NCI-H1436 treated with DMSO at 0.1 percent for 48 hours (cell line): ENCODE data around the gene NEURL1B.
"Not testable (repeated sequence)": the region's sequence is repeated elsewhere in the genome, so short reads cannot be mapped to it uniquely, and the experiment has no call there.

Source experiments
- DNase-seq: peaks from one replicate; lab custom pipeline; 2025; lab: John Stamatoyannopoulos, UW

NEURL1B gene

GRCh38 chr5:172695232-172696054 is 54.4 kb downstream of the NEURL1B start:
- DNase-seq: no peak

- DNase-seq: no peak
Measured at GRCh38 chr5:172696171-172696849, 55.2 kb downstream of the NEURL1B start.

GRCh38 chr5:172697123-172698121 is 56.4 kb downstream of the NEURL1B start:
- no peak for DNase-seq

- DNase-seq: no peak
Measured at GRCh38 chr5:172699423-172699822, 58.4 kb downstream of the NEURL1B start.

GRCh38 chr5:172699999-172700364 is 58.9 kb downstream of the NEURL1B start:
- no peak for DNase-seq

- DNase-seq: no peak
Measured at GRCh38 chr5:172700365-172701290, 59.6 kb downstream of the NEURL1B start.

- no peak for DNase-seq
Measured at GRCh38 chr5:172701291-172701656, 60.2 kb downstream of the NEURL1B start.

GRCh38 chr5:172703952-172704351 is 62.9 kb downstream of the NEURL1B start:
- no peak for DNase-seq

- DNase-seq: no peak
Measured at GRCh38 chr5:172705576-172706084, 64.6 kb downstream of the NEURL1B start.

GRCh38 chr5:172706796-172707195 is 65.7 kb downstream of the NEURL1B start:
- DNase-seq: no peak

GRCh38 chr5:172707285-172708182 is 66.5 kb downstream of the NEURL1B start:
- DNase-seq: no peak

- no peak for DNase-seq
Measured at GRCh38 chr5:172708183-172708505, 67.1 kb downstream of the NEURL1B start.

GRCh38 chr5:172710676-172711075 is 69.6 kb downstream of the NEURL1B start:
- no peak for DNase-seq

- not testable (repeated sequence) for DNase-seq
Measured at GRCh38 chr5:172711321-172711861, 70.3 kb downstream of the NEURL1B start.

GRCh38 chr5:172712610-172713009 is 71.5 kb downstream of the NEURL1B start:
- no peak for DNase-seq

GRCh38 chr5:172713113-172713808 is 72.2 kb downstream of the NEURL1B start:
- DNase-seq: no peak

GRCh38 chr5:172713809-172714490 is 72.9 kb downstream of the NEURL1B start:
- no peak for DNase-seq
